ENCODE measurements around the gene CCHCR1.
"Not testable (repeated sequence)": the region's sequence is repeated elsewhere in the genome, so short reads cannot be mapped to it uniquely, and the experiment has no call there.

CCHCR1 gene

GRCh38 chr6:31157513-31158139, at the start of gene CCHCR1:
Gene CCHCR1, minus strand, starts transcription at chr6:31157802. Its CDS starts 202 bp downstream, at chr6:31157600.
- no peaks in the 10 kb centered on the region for H3K27me3 Mint-ChIP-seq (ENCODE audit: low read depth)
- peak within 1 kb of the TSS; percentile 83 for H3K4me3 Mint-ChIP-seq
- H3K4me1 Mint-ChIP-seq (ENCODE audit: low read depth), result peaks cover 33% of the 10 kb centered on the region
- no peaks in the 10 kb centered on the region for H3K9me3 Mint-ChIP-seq
- H3K27ac Mint-ChIP-seq, result peak within 1 kb of the TSS; percentile 59
- peaks cover 17% of the 10 kb centered on the region for H3K36me3 Mint-ChIP-seq (ENCODE audit: low read depth)

- no peaks in the 10 kb centered on the region for H3K27me3 Mint-ChIP-seq (ENCODE audit: low read depth)
- peak overlapping the region; percentile 67 for H3K27ac Mint-ChIP-seq
- H3K36me3 Mint-ChIP-seq (ENCODE audit: low read depth), result peaks cover 17% of the 10 kb centered on the region
- peaks cover 41% of the 10 kb centered on the region for H3K4me1 Mint-ChIP-seq (ENCODE audit: low read depth)
- H3K9me3 Mint-ChIP-seq, result peaks cover 3% of the 10 kb centered on the region
- peak overlapping the region; percentile 61 for H3K4me3 Mint-ChIP-seq
Observed at GRCh38 chr6:31205638-31206037, 48.0 kb upstream of the CCHCR1 start.

GRCh38 chr6:31204751-31205145, 47.1 kb upstream of the CCHCR1 start:
- H3K4me3 Mint-ChIP-seq, result peak overlapping the region; percentile 91
- peaks cover 44% of the 10 kb centered on the region for H3K4me1 Mint-ChIP-seq (ENCODE audit: low read depth)
- H3K27ac Mint-ChIP-seq, result peak overlapping the region; percentile 99

GRCh38 chr6:31203345-31203979, 45.9 kb upstream of the CCHCR1 start:
- Mint-ChIP-seq H3K27me3 (ENCODE audit: low read depth) (no peaks in the 10 kb centered on the region), H3K9me3 (peaks cover 3% of the 10 kb centered on the region), H3K4me1 (ENCODE audit: low read depth) (peaks cover 54% of the 10 kb centered on the region), H3K27ac (peak overlapping the region; percentile 99), H3K4me3 (peak overlapping the region; percentile 91), H3K36me3 (ENCODE audit: low read depth) (peaks cover 27% of the 10 kb centered on the region)

More at GRCh38 chr6:31204751-31205145, 47.1 kb upstream of the CCHCR1 start:
- Mint-ChIP-seq H3K9me3 (peaks cover 3% of the 10 kb centered on the region), H3K36me3 (ENCODE audit: low read depth) (peaks cover 21% of the 10 kb centered on the region), H3K27me3 (ENCODE audit: low read depth) (no peaks in the 10 kb centered on the region)

GRCh38 chr6:31202259-31203166, 44.9 kb upstream of the CCHCR1 start:
- Mint-ChIP-seq H3K4me3 (peak overlapping the region; percentile 38), H3K27me3 (ENCODE audit: low read depth) (no peaks in the 10 kb centered on the region), H3K4me1 (ENCODE audit: low read depth) (peaks cover 51% of the 10 kb centered on the region), H3K36me3 (ENCODE audit: low read depth) (peaks cover 27% of the 10 kb centered on the region), H3K9me3 (peaks cover 3% of the 10 kb centered on the region), H3K27ac (peak overlapping the region; percentile 99)

GRCh38 chr6:31199105-31199452, 41.5 kb upstream of the CCHCR1 start:
- H3K27me3 Mint-ChIP-seq (ENCODE audit: low read depth); H3K9me3 Mint-ChIP-seq: not testable (repeated sequence)
- Mint-ChIP-seq H3K4me3 (peak overlapping the region; percentile 75), H3K27ac (peak overlapping the region; percentile 99), H3K4me1 (ENCODE audit: low read depth) (peaks cover 52% of the 10 kb centered on the region), H3K36me3 (ENCODE audit: low read depth) (peaks cover 30% of the 10 kb centered on the region)

- peaks cover 41% of the 10 kb centered on the region for H3K4me1 Mint-ChIP-seq (ENCODE audit: low read depth)
- H3K36me3 Mint-ChIP-seq (ENCODE audit: low read depth), result peaks cover 30% of the 10 kb centered on the region
- peak overlapping the region; percentile 99 for H3K27ac Mint-ChIP-seq
- no peaks in the 10 kb centered on the region for H3K27me3 Mint-ChIP-seq (ENCODE audit: low read depth)
- H3K4me3 Mint-ChIP-seq, result peak overlapping the region; percentile 75
- peaks cover 3% of the 10 kb centered on the region for H3K9me3 Mint-ChIP-seq
Observed at GRCh38 chr6:31197559-31198305, 40.1 kb upstream of the CCHCR1 start.

GRCh38 chr6:31196251-31197022, 38.8 kb upstream of the CCHCR1 start:
- Mint-ChIP-seq H3K4me1 (ENCODE audit: low read depth) (peaks cover 32% of the 10 kb centered on the region), H3K4me3 (peak overlapping the region; percentile 75), H3K27ac (peak overlapping the region; percentile 99), H3K36me3 (ENCODE audit: low read depth) (peaks cover 24% of the 10 kb centered on the region)
- H3K27me3 Mint-ChIP-seq (ENCODE audit: low read depth); H3K9me3 Mint-ChIP-seq: not testable (repeated sequence)

GRCh38 chr6:31195308-31195979, 37.8 kb upstream of the CCHCR1 start:
- H3K9me3 Mint-ChIP-seq; H3K27ac Mint-ChIP-seq; H3K27me3 Mint-ChIP-seq (ENCODE audit: low read depth); H3K4me3 Mint-ChIP-seq: not testable (repeated sequence)
- H3K36me3 Mint-ChIP-seq (ENCODE audit: low read depth), result peaks cover 17% of the 10 kb centered on the region
- peaks cover 28% of the 10 kb centered on the region for H3K4me1 Mint-ChIP-seq (ENCODE audit: low read depth)

- Mint-ChIP-seq H3K27me3 (ENCODE audit: low read depth) (no peaks in the 10 kb centered on the region), H3K4me3 (no peak overlapping the region), H3K4me1 (ENCODE audit: low read depth) (peaks cover 21% of the 10 kb centered on the region), H3K27ac (no peak overlapping the region), H3K9me3 (no peaks in the 10 kb centered on the region), H3K36me3 (ENCODE audit: low read depth) (peaks cover 11% of the 10 kb centered on the region)
Observed at GRCh38 chr6:31194061-31194834, 36.6 kb upstream of the CCHCR1 start.

GRCh38 chr6:31193206-31193605, 35.6 kb upstream of the CCHCR1 start:
- Mint-ChIP-seq H3K27me3 (ENCODE audit: low read depth) (no peaks in the 10 kb centered on the region), H3K4me1 (ENCODE audit: low read depth) (peaks cover 16% of the 10 kb centered on the region), H3K9me3 (no peaks in the 10 kb centered on the region), H3K4me3 (no peak overlapping the region), H3K36me3 (ENCODE audit: low read depth) (peaks cover 5% of the 10 kb centered on the region), H3K27ac (no peak overlapping the region)

- not testable (repeated sequence) for H3K27ac Mint-ChIP-seq; H3K27me3 Mint-ChIP-seq (ENCODE audit: low read depth)
Observed at GRCh38 chr6:31192431-31193105, 35.0 kb upstream of the CCHCR1 start.

More at GRCh38 chr6:31192431-31193105, 35.0 kb upstream of the CCHCR1 start:
- not testable (repeated sequence) for H3K4me3 Mint-ChIP-seq; H3K36me3 Mint-ChIP-seq (ENCODE audit: low read depth); H3K9me3 Mint-ChIP-seq
- H3K4me1 Mint-ChIP-seq (ENCODE audit: low read depth), result peaks cover 16% of the 10 kb centered on the region
